CD14-positive monocyte (primary cell): ENCODE results near the gene ORAI3. TPM values are rescaled to one million over a fixed set of nuclear protein-coding genes. Genes with fewer than 3 reads are reported as not detected.

Experiments
- DNase-seq, 3 donors: peaks; one replicate each; pipeline ENCODE4 v3.0.0-alpha.2; 2011 to 2022
- H2AFZ ChIP-seq: 2 replicates; pipeline ENCODE4 v1.6.0; 2012; ENCODE audit warnings: mild to moderate bottlenecking, low read depth, low read length, inconsistent platforms; ENCODE audit not compliant: insufficient read depth, poor library complexity, severe bottlenecking
- H3K27ac ChIP-seq, 2 donors: 1 replicate in 1 of 2; 2 replicates in 1 of 2; pipeline ENCODE4 v1.5.1; 2012 to 2013; ENCODE audit warnings: low read length in 2 of 2, control low read depth in 1 of 2, inconsistent platforms in 1 of 2, low read depth in 1 of 2, mild to moderate bottlenecking in 1 of 2
- H3K27me3 ChIP-seq, 2 donors: one replicate each; pipeline versions ENCODE4 v1.6.0 to v1.6.1; 2011 to 2013; ENCODE audit warnings: low read length in 2 of 2; ENCODE audit not compliant: control insufficient read depth in 2 of 2, insufficient read depth in 2 of 2
- H3K36me3 ChIP-seq, 2 donors: replicated peaks in 1 of 2; 1 replicate in 1 of 2; 2 replicates in 1 of 2; pipeline versions ENCODE4 v1.5.1 to v1.6.1; 2012 to 2013; ENCODE audit warnings: low read length in 2 of 2, control low read depth in 1 of 2, inconsistent platforms in 1 of 2, mild to moderate bottlenecking in 1 of 2; ENCODE audit not compliant: insufficient read depth in 2 of 2, control insufficient read depth in 1 of 2
- H3K4me1 ChIP-seq, 2 donors: 1 replicate in 1 of 2; 2 replicates in 1 of 2; pipeline versions ENCODE4 v1.5.1 to v1.6.1; 2012 to 2013; ENCODE audit warnings: low read length in 2 of 2, control low read depth in 1 of 2, inconsistent platforms in 1 of 2, mild to moderate bottlenecking in 1 of 2, moderate library complexity in 1 of 2; ENCODE audit not compliant: insufficient read depth in 2 of 2, control insufficient read depth in 1 of 2
- H3K4me2 ChIP-seq: replicated peaks from 2 replicates; pipeline ENCODE3; 2012; ENCODE audit warnings: low read length, moderate library complexity, mild to moderate bottlenecking; ENCODE audit not compliant: poor library complexity, severe bottlenecking; ENCODE audit errors: extremely low read depth
- H3K4me3 ChIP-seq, 3 experiments: fragments of 200-600 bp in 1 of 3; sonication (generic) in 1 of 3; replicated peaks in 1 of 3; 1 replicate in 2 of 3; 2 replicates in 1 of 3; pipeline ENCODE4 v1.5.1; 2011 to 2013; ENCODE audit warnings: low read length in 3 of 3, mild to moderate bottlenecking in 3 of 3, control low read depth in 2 of 3, low read depth in 2 of 3, inconsistent platforms in 1 of 3, moderate library complexity in 1 of 3
- H3K79me2 ChIP-seq: 2 replicates; pipeline ENCODE4 v1.6.0; 2012; ENCODE audit warnings: mild to moderate bottlenecking, control low read depth, inconsistent platforms, low read length, moderate library complexity; ENCODE audit not compliant: insufficient read depth
- H3K9ac ChIP-seq: 2 replicates; pipeline ENCODE4 v1.6.0; 2017; ENCODE audit warnings: low read length, mild to moderate bottlenecking; ENCODE audit not compliant: insufficient read depth, poor library complexity, severe bottlenecking
- H3K9me3 ChIP-seq, 2 donors: replicated peaks in 1 of 2; 1 replicate in 1 of 2; 2 replicates in 1 of 2; pipeline versions ENCODE4 v1.5.1 to v1.6.1; 2012 to 2013; ENCODE audit warnings: low read length in 2 of 2, control low read depth in 1 of 2; ENCODE audit not compliant: control insufficient read depth in 1 of 2, insufficient read depth in 1 of 2
- H4K20me1 ChIP-seq: 2 replicates; pipeline ENCODE4 v1.6.0; 2012; ENCODE audit warnings: mild to moderate bottlenecking, low read length, control low read depth, moderate library complexity; ENCODE audit not compliant: insufficient read depth
- H3K27ac Mint-ChIP-seq, 7 donors: one replicate each; pipeline ENCODE4 v1.8.0; 2020; ENCODE audit warnings: mild to moderate bottlenecking in 7 of 7, mixed read lengths in 7 of 7, moderate library complexity in 6 of 7, inconsistent platforms in 2 of 7
- H3K27me3 Mint-ChIP-seq, 3 donors: one replicate each; pipeline ENCODE4 v1.8.0; 2021 to 2022; ENCODE audit warnings: low read depth in 3 of 3, mild to moderate bottlenecking in 3 of 3, mixed read lengths in 3 of 3, moderate library complexity in 3 of 3, inconsistent platforms in 1 of 3
- H3K36me3 Mint-ChIP-seq, 2 donors: one replicate each; pipeline ENCODE4 v1.8.0; 2020; ENCODE audit warnings: mixed read lengths in 2 of 2, inconsistent platforms in 1 of 2, mild to moderate bottlenecking in 1 of 2
- H3K4me1 Mint-ChIP-seq: one replicate; pipeline ENCODE4 v1.8.0; 2020; ENCODE audit warnings: mild to moderate bottlenecking, mixed read lengths
- H3K4me3 Mint-ChIP-seq, 2 donors: one replicate each; pipeline ENCODE4 v1.8.0; 2020; ENCODE audit warnings: mild to moderate bottlenecking in 2 of 2, mixed read lengths in 2 of 2, moderate library complexity in 1 of 2
- H3K9me3 Mint-ChIP-seq, 7 donors: one replicate each; pipeline ENCODE4 v1.8.0; 2020 to 2022; ENCODE audit warnings: mixed read lengths in 7 of 7, mild to moderate bottlenecking in 6 of 7, moderate library complexity in 6 of 7, inconsistent platforms in 2 of 7
- whole genome bisulfite sequencing: methylation state at CpG from one replicate; pipeline ENCODE4 v1.1.5; 2013; ENCODE audit warnings: missing lambda C conversion rate; ENCODE audit not compliant: insufficient coverage; 5-methylcytosine and 5-hydroxymethylcytosine counted together
- intact Hi-C, 2 donors: fragments of 100-400 bp; cut with micrococcal nuclease; formaldehyde crosslinking; loops; one replicate each; pipeline versions ENCODE4 v1.15.0 to v1.15.1; 2023
- polyA plus RNA-seq, 3 donors: library from polyadenylated mRNA; depleted of rRNA in 1 of 3; unstranded in 2 of 3; stranded (reverse) in 1 of 3; fragments of 300-500 nt in 2 of 3; fragments of >200 nt in 1 of 3; fragmentation: Illumina TruSeq in 2 of 3; gene quantifications; 1 replicate in 2 of 3; 2 replicates in 1 of 3; pipeline ENCODE4 v1.2.3, GENCODE V29; 2012 to 2021
- TF ChIP-seq, protein P1 (sequence below): fragments of 200-600 bp; IDR thresholded peaks from one replicate; pipeline ENCODE4 v1.8.0; 2022; ENCODE audit warnings: antibody characterized with exemption, mild to moderate bottlenecking

The ORAI3 gene
- polyA plus RNA-seq, 3 donors: 34.3 to 80.3 (median 76.8) TPM

DNA sequence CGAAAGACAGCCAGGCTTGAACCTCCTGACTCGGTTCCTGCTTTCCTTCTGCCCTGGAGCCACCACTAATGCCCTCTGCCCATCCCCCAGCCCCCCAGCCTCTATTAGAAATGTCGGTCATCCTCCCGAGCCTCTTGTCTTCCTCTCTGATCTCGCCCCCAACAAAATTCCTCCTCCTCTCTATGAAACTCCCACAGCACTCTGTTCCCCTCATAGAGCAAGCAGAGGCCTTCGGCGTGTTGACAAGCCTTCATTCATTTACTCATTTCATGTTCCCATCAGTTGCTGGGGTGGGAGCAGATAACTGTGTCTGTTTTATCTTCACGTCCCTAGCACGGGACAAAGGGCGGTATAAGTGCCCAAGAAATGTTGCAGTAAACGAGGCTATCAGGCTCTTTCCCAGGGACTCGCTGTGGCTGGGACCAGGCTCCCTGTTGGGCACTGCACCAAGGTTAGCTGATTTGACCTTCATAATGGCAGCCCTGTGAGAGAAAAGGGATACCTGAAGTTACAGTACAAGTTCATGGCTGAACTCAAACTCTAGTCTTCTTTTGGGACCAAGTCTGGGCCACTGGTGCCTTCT lies 17.7 kb upstream of the ORAI3 start:
- no peaks in the 10 kb centered on the region for H4K20me1 ChIP-seq
- no peak for DNase-seq
- H3K4me3 ChIP-seq: no peak overlapping the region
- Mint-ChIP-seq H3K4me3 (no peak overlapping the region), H3K4me1 (peaks cover 14% of the 10 kb centered on the region), H3K27me3 (no peaks in the 10 kb centered on the region), H3K36me3 (peaks cover 37 to 67% of the 10 kb centered on the region in 2 donors), H3K9me3 (no peaks in the 10 kb centered on the region), H3K27ac (peak overlapping the region in 1 of 7 donors; percentile 68)
- TF ChIP-seq, protein P1, sequence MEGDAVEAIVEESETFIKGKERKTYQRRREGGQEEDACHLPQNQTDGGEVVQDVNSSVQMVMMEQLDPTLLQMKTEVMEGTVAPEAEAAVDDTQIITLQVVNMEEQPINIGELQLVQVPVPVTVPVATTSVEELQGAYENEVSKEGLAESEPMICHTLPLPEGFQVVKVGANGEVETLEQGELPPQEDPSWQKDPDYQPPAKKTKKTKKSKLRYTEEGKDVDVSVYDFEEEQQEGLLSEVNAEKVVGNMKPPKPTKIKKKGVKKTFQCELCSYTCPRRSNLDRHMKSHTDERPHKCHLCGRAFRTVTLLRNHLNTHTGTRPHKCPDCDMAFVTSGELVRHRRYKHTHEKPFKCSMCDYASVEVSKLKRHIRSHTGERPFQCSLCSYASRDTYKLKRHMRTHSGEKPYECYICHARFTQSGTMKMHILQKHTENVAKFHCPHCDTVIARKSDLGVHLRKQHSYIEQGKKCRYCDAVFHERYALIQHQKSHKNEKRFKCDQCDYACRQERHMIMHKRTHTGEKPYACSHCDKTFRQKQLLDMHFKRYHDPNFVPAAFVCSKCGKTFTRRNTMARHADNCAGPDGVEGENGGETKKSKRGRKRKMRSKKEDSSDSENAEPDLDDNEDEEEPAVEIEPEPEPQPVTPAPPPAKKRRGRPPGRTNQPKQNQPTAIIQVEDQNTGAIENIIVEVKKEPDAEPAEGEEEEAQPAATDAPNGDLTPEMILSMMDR: no peak
- no peak overlapping the region for H2AFZ ChIP-seq
- H3K9me3 ChIP-seq: no peaks in the 10 kb centered on the region
- H3K4me1 ChIP-seq: peaks cover 5 to 8% of the 10 kb centered on the region in 2 donors
- WGBS: 78% methylated on average over 11 of the region's 12 CpGs
- H3K36me3 ChIP-seq: peaks cover 25 to 59% of the 10 kb centered on the region in 2 donors
- no peak overlapping the region for H3K9ac ChIP-seq
- no peak overlapping the region for H3K27ac ChIP-seq
- no peaks in the 10 kb centered on the region for H3K79me2 ChIP-seq
- H3K4me2 ChIP-seq: no peak overlapping the region
- H3K27me3 ChIP-seq: no peaks in the 10 kb centered on the region
- intact Hi-C loops: no loop called here

DNA sequence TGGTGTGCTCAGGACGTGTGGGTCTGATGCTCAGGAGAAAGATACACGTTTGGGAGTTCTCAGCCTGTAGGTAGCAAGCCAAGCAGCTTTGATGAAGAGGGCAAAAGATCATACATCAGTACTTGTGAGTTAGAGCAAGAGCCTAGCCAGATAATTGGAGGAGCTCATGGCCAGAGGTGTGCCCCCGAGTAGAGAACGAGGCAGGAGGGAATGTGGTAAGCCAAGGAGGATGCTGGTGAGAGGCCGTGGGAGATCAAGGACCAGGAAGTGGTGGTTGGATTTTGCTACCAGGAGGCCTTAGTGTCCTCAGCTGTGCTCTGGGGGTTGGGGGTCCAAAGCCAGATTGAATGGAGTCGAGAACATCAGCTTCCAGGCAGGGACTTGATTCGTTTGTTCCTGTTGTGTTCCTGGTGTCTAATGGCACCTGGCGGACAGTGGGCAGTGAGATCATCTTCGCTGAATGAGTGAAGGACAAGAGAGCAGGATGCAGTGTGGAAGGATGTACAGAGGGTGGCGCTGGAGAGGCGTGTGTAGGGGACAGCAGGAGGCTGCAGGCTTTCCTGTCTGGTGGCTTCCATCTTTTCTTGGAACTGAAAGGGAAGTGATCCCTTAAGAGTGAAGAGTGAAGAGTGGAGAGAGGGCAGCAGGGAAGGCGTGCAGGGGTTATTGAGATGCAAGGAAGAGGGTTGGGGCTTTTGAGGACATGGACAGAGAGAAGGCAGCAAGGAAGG lies 13.9 kb upstream of the ORAI3 start:
- TF ChIP-seq, protein P1: peak; percentile 75
- no peak overlapping the region for H3K4me2 ChIP-seq
- Mint-ChIP-seq H3K4me3 (no peak overlapping the region), H3K4me1 (peaks cover 22% of the 10 kb centered on the region), H3K9me3 (no peaks in the 10 kb centered on the region), H3K27ac (peak overlapping the region in 4 of 7 donors; percentile 4 to 72 (median 50)), H3K27me3 (no peaks in the 10 kb centered on the region), H3K36me3 (peaks cover 36 to 60% of the 10 kb centered on the region in 2 donors)
- H3K4me3 ChIP-seq: no peak overlapping the region
- H3K27ac ChIP-seq: no peak overlapping the region
- no peaks in the 10 kb centered on the region for H4K20me1 ChIP-seq
- DNase-seq: peak; percentile 38 to 62 (median 55)
- H3K27me3 ChIP-seq: no peaks in the 10 kb centered on the region
- H3K36me3 ChIP-seq: peaks cover 15 to 42% of the 10 kb centered on the region in 2 donors
- no peaks in the 10 kb centered on the region for H3K9me3 ChIP-seq
- intact Hi-C loops: loop anchor here in 1 of 2 donors (5.0 kb wide), 1 partner anchor 88 kb away; no protein-coding TSS in a partner anchor
- H2AFZ ChIP-seq: no peak overlapping the region
- no peak overlapping the region for H3K9ac ChIP-seq
- H3K4me1 ChIP-seq: peaks cover 14 to 17% of the 10 kb centered on the region in 2 donors
- H3K79me2 ChIP-seq: no peaks in the 10 kb centered on the region
- WGBS: 45% methylated on average over 12 of the region's 12 CpGs
